Stimulated activated CD4-positive, alpha-beta T cell treated with anti-CD3 and anti-CD28 coated beads, Interleukin-4, amount 100 ng/mL, for 1 hour (primary cell): ENCODE results near the gene KRTAP10-3.

Experiments
- DNase-seq: peaks from one replicate; pipeline ENCODE4 v3.0.0-alpha.2; 2020

The KRTAP10-3 gene

DNA sequence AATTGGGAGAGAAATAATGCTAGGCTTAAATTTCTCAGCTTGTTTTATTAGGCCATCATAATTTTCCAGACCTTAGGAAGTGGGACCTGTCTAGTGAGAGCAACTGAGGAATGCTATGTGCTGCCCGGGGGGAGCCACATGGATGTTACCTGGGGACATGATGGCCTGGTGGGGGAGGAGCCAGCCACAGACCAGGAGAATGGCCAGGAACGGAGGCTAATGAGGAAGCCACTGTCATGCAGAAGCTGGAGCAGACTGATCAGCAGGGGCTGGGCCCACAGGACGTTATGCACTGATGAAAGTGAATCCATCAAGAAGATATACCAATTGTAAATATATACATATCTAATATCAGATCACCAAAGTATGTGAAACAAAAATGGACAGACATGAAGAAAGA lies 14.0 kb downstream of the KRTAP10-3 start:
- no peak for DNase-seq

DNA sequence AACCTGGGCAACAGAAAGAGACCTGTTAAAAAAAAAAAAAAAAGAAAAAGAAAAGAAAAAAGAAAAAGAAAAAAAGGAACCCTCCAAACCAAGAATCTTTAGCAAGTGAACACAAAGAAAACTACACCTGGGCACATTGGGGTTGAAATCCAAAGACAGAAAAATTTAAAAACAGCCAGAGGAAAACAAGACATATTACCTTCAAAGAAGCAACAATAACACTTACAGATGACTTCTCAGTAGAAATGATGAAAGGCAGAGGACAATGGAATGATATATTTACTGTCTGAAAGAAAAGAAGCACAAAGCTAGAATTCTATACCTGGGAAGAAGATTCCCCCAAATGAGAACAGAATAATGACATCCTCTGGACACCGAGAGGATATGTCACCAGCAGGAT lies 15.9 kb downstream of the KRTAP10-3 start:
- no peak for DNase-seq

DNA sequence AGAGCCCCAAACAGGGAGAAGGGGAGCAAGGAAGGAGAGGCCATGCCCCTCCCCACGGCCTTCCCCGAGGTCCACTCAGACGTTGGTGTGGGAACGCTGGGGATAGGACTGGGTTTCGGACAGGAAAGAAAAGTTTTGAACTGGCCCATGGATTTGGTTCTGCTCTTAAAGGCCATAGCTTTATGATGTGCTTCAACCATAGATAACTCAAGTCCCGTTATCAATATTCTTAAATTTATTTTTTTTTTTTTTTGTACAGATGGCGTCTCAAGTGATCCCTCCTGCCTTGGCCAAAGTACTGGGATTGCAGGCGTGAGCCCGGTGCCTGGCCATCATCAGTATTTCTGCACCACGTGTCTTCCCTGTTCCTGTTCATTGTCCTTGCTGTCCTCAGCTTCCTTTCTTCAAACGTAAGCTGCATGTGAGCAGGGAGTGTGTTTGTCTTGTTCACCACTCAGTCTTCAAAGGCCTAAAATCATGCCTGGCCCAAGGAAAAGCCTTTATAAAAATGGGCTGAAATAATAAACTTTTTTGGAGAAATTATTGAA lies 17.8 kb downstream of the KRTAP10-3 start:
- DNase-seq: no peak

DNA sequence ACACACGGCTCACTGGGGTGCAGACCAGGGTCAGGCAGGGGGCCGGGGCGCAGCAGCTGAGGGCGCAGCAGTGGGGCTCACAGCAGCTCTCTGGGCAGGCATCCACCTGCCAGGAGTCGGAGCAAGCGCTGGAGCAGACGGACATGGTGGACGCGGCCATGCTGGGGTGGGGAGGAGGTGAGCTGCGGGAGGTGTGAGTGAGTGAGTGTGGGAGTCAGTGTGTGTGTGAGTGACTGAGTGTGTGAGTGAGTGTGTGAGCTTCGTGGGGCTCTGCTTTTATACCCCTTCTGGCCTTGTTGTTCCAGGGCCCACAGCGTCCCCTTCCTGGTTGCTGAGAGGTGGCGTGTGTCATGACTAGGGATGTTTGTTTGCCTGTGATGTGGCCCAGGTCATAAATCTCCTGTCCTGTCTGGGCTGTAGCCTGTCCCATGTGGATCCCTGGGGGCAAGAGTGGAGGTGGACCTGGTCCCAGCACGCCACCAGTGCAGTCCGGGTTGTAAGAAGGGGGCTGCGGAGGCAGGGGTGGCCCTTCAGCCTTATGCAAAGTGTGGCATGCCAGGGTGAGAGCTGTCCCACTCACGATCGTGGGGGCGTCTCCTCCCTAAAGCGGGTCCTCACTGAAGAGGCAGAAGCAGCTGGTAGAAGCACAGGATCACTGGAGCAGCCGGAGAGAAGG lies 18.5 kb downstream of the KRTAP10-3 start, which contains the start of gene KRTAP10-1:
Gene KRTAP10-1, minus strand, starts transcription at position 205 of the 676 bp plus-strand sequence. Its CDS starts 45 bp downstream, at position 160.
- DNase-seq: no peak

DNA sequence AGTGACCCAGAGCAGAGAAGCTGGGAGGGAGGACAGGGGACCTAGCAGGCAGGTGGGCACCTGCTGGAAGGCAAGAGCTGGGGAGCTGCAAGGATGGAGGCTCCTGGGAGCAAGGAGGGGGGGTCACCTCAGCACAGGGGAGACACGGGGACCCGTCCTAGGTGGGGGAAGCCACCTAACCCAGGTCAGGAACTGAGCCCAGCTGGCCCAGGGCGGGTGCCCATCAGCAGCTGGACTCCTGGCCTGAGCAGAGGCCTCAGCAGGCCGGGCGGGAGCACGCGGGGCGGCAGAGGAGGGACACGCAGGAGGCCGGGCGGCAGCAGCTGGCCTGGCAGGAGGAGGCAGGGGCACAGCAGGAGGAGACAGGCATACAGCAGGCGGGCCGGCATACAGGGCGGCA lies 19.5 kb downstream of the KRTAP10-3 start:
- no peak for DNase-seq

DNA sequence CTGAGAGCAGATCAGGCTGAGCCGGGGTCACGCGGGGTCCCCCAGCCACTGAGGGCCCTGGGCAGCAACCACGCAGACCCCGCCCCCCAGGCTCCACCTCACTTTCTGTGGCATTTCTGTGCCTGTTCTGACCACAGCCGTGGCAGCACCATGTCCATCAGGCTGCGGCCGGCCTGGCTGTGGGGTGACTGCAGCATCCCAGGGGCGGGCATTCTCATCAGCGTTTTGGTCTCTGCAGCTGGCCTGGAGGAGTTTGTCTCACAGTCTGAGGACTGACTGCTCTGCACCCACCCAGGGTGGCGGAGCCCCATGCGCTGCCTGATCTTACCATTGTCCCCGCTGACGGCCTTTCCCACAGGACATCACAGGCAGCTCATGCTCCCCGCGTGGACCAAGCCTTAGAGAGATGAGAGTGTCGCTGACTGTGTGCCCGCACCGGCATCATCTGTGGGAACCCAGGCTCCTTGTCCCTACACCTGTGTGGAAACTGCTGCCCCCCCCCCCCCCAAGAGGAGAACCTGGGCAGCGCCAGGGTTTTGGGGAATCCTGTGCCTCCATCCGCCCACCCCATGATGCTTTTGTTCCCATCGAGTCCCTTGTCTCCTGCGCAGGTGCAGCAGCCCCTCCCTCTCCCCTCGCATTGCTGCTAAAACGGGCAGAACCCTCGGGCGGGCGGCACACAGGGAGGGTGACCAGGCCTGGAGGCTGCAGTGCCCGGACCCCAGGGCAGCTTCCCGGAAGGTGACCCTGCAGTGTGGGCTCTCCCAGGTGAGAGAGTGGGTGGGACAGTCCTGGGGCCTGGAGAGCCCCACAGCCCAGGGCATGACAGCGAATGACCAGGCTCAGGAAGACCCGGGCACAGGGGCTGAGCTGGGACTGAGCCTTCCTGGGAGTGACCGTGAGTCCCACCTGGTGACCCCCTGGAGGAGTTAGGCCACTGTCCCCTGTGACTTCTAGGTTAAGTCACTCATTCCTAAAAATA lies 20.4 kb downstream of the KRTAP10-3 start:
- DNase-seq: no peak

DNA sequence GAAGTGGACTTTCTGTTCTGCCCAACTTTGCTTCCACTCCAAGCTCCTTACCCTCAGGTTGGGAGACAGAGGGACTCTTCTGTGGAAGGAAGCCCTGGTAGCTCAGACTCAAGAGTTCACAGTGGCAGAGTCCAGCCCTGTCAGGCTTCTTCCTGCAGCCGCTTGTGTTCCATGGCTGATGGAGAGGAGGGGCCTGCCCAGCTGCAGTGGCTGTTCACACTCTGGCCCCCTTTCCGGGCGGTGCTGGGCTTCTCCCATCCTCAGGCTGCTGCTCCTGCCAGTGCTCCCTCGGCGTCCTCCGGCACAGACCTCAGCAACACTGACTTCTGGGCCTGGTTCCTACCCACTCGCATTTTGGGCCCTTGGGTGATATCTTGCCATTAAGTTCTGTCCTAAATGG lies 22.6 kb downstream of the KRTAP10-3 start:
- no peak for DNase-seq

DNA sequence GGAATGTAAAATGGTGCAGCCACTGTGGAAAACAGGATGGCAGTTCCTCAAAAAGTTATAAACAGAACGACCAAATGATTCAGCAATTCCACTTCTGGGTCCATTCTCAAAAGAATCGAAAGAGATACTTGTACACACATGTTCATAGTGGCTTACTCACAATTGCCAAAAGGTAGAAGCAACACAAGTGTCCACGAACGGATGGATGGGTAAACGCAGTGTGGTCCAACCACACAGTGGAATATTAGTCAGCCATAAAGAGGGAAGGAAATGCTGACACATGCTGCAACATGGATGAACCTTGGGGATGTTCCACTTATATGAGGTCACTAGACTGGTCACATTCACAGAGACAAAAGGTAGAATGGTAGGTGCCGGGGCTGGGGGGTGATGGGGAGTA lies 23.9 kb downstream of the KRTAP10-3 start:
- DNase-seq: no peak

DNA sequence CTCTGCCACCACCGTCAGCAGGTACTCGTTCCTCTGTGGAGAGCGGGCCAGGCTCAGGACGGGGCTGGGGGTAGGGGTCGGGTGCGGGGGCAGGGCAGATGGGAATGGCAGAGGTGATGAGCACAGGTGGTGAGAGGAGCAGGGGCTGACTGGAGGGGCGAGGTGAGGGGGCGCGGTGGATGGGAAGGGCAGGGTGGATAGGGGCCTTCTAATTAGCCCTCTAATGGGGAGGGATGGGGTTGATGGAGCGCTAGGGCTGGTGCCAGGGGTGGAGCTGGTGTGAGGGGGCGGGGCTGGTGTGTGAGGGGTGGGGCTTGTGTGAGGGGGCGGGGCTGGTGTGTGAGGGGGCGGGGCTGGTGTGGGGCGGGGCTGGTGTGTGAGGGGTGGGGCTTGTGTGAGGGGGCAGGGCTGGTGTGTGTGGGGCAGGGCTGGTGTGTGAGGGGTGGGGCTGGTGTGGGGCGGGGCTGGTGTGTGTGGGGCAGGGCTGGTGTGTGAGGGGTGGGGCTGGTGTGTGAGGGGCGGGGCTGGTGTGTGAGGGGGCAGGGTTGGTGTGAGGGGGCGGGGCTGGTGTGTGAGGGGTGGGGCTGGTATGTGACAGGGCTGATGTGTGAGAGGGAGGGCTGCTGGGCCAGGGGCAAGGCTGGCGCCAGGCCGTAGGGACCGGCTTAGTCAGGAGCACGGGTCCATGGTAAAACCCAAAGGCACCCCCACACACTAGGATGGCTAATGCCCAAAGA lies 24.5 kb downstream of the KRTAP10-3 start:
- DNase-seq: no peak

DNA sequence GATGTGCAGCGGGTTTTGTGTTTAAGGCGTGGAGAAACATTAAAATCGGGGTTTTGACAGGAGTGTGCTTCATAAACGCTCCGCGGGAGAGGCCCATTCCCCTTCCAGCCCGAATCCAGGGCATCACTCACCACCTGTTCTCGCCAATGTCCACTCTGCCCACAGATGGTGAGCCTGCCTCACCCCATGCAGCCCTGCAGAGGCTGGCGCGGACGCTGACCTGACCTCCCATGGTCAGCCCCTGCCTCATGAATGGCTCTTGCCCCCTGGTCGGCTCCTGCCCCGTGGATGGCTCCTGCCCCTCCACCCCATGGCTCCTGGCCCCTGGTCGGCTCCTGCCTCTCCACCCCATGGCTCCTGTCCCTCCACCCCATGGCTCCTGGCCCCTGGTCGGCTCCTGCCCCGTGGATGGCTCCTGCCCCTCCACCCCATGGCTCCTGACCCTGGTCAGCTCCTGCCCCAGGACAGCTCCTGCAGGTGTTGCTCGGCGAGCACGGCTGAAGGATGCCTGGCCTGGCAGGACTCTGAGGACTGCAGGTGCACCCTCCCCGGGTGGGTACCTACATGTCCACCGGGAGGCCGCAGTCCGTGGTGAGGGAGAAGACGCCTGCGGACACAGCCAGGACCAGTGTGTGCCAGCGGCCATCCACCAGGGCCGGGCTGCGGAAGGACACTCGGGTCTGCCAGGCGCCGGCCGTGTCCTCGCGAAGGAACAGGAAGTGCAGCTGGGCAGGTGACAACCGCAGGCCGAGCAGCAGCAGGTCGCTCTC lies 25.3 kb downstream of the KRTAP10-3 start:
- no peak for DNase-seq

DNA sequence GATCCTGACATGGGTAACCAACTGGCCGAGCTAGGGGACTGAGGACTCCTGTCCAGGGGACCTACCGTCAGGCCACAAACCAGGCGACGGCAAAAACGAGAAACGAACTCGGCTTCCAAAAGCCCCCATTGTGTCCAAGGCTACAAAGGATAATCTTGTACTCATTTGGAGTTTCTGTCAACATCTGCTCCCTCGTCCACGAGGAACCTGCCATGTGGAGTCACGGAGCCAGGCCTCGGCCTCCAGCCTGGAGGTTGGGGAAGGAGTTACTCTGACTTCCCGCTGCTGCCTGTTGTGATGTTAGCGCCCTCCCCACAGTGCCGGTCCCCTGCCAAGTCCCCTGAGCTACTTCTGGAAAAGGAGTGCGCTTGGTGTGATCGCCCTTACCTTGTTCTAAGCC lies 25.9 kb downstream of the KRTAP10-3 start:
- no peak for DNase-seq

DNA sequence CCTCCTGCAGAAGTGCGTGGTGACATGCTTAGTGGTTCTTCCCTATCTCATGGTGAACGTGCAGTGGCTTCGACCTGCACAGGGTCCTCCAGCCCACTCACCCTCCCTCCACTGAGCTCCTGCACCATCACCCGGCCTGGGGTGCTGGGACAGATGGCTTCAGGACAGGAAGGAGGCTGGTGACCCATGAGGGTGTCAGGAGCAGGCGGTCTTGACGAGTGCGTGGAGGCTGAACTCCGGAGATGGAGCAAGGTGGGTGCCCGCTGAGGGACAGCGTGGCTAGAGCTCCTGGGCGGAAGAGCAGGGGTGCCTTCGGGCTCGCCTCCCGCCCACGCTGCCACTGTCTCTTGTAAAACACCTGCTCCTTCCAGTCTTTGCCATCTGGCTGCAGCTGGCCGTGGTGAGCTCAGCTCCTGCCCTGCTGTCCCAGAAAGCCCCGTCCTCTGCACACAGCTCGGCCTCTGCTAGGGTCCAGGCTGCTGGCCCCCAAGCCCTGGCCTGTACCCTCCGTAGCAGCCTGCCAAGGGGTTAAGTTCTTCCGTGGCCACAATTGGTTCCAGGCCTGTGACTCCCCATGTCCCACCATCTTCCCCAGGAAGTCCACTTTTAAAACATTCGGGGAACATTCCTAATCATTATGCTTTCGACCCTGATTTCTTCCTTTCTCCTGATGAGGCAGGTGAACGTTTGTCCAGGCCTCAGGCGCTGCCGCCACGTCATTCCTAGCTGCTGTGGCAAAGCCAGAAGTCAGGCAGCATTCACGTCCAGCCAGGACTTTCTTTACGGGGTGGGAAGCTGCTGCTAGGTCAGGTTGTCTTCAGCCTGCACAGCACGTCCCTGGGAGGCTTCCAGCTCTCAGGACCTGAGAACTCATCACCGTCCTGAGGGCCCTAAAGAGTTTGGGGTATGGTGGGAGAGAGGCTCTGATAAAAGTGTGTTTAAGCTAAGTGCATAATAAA lies 26.7 kb downstream of the KRTAP10-3 start:
- DNase-seq: no peak

DNA sequence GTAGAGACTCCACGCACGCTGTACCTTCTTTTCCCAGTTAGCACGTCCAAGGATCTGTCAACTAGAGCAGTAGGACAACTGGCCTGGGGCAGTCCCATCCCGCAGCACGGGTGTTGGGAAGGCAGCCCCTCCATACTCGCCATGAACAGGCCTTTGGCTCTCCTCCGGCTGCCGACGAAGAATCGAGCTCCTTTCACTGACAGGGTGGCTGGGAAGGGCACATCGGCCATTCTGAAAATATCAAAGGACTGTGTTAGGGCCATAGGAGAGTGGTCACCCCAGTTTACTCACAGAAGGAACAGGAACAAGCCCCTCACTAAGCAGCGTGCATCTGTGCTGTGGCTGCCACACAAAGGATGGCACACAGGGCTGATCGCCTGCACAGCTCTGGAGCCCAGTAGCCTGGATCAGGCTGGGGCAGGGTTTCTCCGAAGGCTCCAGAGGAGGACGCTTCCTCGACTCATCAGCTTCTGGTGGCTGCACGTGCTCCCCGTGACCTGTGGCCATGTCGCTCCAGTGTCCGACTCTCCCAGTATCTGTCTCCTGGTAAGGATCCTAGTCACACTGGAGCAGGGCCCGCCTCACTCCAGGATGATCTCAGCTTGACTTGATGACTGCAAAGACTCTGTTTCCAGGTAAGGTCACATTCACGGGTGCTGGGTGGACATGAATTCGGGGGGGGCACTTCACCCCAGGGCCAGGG lies 27.5 kb downstream of the KRTAP10-3 start:
- no peak for DNase-seq

DNA sequence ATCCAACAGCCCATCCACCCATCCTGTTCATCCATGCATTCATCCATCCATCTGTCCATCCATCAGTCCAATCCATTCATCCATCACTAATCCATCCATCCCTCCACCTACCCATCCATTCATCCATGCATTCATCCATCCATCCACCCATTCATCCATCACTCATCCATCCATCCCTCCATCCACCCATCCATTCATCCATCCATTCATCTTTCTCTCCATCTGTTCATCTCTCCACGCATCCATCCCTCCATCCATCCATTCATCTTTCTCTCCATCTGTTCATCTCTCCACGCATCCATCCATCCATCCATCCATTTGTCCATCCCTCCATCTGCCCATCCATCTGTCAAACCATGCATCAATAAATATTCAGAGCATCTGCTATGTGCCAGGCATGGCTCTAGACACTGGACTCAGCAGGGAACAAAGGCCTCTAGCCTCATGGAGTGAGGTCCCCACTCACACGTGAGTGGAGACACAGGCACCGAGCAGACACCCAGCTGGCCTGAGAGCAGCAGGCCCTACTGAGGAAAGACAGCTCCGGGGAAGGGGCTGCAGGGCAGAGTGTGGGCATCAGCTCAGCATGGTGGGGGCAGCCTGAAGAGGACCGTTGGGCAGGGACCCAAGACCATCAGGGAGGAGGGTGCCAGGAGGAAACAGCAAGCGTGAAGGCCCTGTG lies 28.2 kb downstream of the KRTAP10-3 start:
- DNase-seq: no peak

DNA sequence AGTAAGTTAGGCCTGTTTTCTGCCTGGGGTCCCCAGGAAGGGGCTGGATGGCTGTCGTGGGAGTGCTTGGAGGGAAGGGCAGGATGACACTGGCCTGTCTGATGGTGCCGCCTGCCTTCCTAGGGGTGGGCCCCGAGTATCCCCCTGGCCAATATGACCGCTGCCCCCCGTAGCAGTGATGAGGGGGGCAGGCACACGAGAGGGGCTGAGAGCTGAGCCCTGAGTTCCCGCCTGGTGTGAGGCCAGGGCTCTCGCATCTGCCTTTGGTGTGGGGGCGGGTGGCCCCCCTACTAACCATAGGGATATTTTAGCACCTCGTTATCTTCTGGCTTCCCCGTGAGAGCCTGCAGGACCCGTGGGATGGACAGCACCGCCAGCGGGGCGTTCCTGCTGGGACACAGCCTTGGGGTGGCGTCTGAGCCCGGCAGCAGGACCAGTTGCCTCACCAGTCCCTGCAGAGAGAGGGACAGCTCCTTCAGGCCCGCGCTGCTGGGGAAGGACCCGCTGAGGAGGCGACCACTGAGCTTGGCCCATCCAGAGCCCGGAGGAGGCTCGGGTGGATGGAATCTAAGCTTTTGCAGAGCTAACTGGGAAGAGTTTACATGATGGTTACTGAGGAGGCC lies 29.0 kb downstream of the KRTAP10-3 start:
- DNase-seq: no peak

DNA sequence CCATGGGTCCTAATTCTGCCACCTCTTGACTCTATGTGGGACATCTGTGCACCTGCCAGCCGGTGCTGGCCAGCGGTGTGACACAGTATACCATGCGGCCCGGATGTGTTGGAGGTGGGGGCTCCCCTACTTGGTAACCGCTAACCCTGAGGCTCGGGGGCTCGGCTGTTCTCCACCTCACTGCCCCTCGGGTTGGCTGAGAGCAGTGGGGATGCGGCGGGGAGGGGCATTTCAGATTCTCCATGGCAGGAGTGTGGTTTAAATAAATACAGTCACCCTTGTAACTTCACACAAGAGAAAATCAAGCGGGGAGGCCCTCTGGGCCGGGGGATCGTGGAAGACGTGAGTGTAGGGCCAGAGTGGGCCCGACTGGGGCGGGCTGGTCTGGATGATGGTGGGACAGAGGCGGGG lies 29.6 kb downstream of the KRTAP10-3 start:
- DNase-seq: no peak

DNA sequence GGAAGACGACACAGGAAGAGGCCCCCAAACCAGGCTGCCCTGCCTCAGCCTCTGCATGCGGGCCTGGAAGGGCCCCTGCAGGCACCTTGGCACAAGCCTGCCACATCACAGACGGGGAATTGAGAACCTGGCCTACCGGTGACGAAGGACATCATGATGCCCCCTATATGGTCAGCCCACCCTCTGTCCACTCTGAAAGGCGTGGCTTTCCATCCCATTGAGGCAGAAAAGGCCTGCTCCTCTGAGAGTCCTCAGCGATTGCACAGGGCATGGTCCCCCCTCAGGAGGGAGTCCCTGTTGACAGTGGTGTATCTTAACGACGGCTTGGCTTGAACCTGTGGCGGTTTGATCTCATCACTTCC lies 30.0 kb downstream of the KRTAP10-3 start:
- DNase-seq: no peak

DNA sequence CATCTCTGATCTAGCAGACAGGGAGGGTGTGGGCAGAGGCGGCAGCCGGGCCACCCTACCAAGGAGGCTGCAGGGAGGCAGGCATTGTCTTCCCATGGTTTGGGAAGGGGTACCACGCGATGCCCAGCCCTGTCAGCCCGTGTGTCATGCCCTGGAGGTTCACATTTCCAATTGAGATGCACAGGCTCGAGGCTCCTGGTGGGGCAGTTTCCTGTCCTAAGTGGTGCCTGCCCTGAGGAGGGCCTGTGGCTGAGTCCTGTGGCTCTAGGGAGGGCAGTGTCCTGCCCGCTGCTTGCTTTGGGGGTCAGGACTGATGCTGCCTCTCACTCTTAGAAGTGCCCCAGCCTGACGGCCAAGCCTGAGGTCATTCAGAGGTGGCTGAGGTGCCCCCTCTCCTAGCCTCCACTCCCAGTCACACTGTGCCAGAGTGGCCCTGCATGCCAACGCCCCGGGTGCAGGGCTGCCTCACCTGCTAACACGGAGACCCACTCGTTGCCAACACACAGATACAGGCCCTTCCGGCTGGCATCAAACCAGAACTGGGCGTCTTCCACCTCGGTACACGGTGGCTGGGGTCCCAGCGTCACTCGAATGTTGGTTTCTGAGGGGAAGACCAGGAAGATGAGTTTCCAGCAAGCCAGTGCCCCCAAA lies 30.5 kb downstream of the KRTAP10-3 start:
- DNase-seq: no peak
